Activated CD4-positive, alpha-beta T cell treated with anti-CD3 and anti-CD28 coated beads, Interleukin-2, amount 50 U/mL, for 4 hours (primary cell): ENCODE results near the gene MAP7D1.
A peak's percentile ranks its signal among the peaks of the same experiment; 100 is the strongest.

Experiments used
- DNase-seq, 2 experiments: peaks; one replicate each; pipeline ENCODE4 v3.0.0-alpha.2; 2020

MAP7D1 gene

GRCh38 chr1:36155408-36156328 is at the start of gene MAP7D1:
MAP7D1 (plus strand) TSS chr1:36156160; CDS start chr1:36156418, 258 bp downstream.
- DNase-seq: peak; percentile 82

GRCh38 chr1:36106269-36106668 is 49.7 kb upstream of the MAP7D1 start:
- no peak for DNase-seq

- DNase-seq: no peak
Observed at GRCh38 chr1:36107394-36107793, 48.6 kb upstream of the MAP7D1 start.

GRCh38 chr1:36108314-36108713 is 47.6 kb upstream of the MAP7D1 start:
- no peak for DNase-seq

- no peak for DNase-seq
Observed at GRCh38 chr1:36109041-36109679, 46.8 kb upstream of the MAP7D1 start.

- DNase-seq: no peak
Observed at GRCh38 chr1:36111151-36111550, 44.8 kb upstream of the MAP7D1 start.

GRCh38 chr1:36112823-36113222 is 43.1 kb upstream of the MAP7D1 start:
- no peak for DNase-seq

- no peak for DNase-seq
Observed at GRCh38 chr1:36114371-36114770, 41.6 kb upstream of the MAP7D1 start.

- DNase-seq: no peak
Observed at GRCh38 chr1:36115200-36115669, 40.7 kb upstream of the MAP7D1 start.

- no peak for DNase-seq
Observed at GRCh38 chr1:36115931-36116330, 40.0 kb upstream of the MAP7D1 start.

- no peak for DNase-seq
Observed at GRCh38 chr1:36116901-36117300, 39.1 kb upstream of the MAP7D1 start.

GRCh38 chr1:36118447-36119204 is 37.3 kb upstream of the MAP7D1 start:
- DNase-seq: no peak

GRCh38 chr1:36119456-36119855 is 36.5 kb upstream of the MAP7D1 start:
- DNase-seq: no peak

- no peak for DNase-seq
Observed at GRCh38 chr1:36122062-36123030, 33.6 kb upstream of the MAP7D1 start.

- DNase-seq: peak in 1 of 2 experiments; percentile 11
Observed at GRCh38 chr1:36123356-36123755, 32.6 kb upstream of the MAP7D1 start.

- no peak for DNase-seq
Observed at GRCh38 chr1:36124404-36125128, 31.4 kb upstream of the MAP7D1 start.

GRCh38 chr1:36125129-36125991 is 30.6 kb upstream of the MAP7D1 start, which contains the start of gene COL8A2:
COL8A2 (minus strand) TSS chr1:36125222; CDS start chr1:36100242, 24,980 bp downstream.
- no peak for DNase-seq

- DNase-seq: no peak
Observed at GRCh38 chr1:36126005-36126716, 29.8 kb upstream of the MAP7D1 start.

- peak in 1 of 2 experiments; percentile 19 for DNase-seq
Observed at GRCh38 chr1:36126797-36127500, 29.0 kb upstream of the MAP7D1 start.
